ENCODE results near the gene HECW1. TPM values are rescaled to one million over a fixed set of nuclear protein-coding genes. Genes with fewer than 3 reads are reported as not detected.

Gene HECW1
- total and polyA plus RNA-seq, 5 donors from 2014 or later, result 0.11 to 0.68 (median 0.34) TPM; not detected in 1

DNA sequence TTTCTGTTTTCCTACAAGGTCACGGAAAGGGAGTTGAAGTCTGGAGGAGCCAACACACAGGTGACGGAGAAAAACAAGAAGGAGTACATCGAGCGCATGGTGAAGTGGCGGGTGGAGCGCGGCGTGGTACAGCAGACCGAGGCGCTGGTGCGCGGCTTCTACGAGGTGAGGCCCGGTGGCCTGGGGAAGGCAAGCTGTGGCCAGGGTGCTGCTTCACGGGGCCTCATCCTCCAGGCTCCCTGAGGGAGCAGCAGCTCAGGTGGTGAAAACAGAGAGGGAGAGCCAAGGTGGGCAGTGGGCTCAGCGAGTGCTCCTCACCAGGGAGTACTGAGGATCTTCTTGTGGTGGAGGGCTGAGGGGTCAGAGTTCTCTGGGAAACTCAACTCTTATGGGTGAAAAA lies 438.0 kb downstream of the HECW1 start:
- Histone ChIP-seq H3K4me1 (ENCODE audit: control insufficient read depth, insufficient read depth, low read length, poor library complexity, severe bottlenecking) (peaks cover 11% of the 10 kb centered on the region), H3K27me3 (ENCODE audit: control insufficient read depth, insufficient read depth, low read length) (peaks cover 4% of the 10 kb centered on the region), H3K9me3 (ENCODE audit: control insufficient read depth in 2 of 2, low read length in 2 of 2) (no peaks in the 10 kb centered on the region), H3K4me3 (ENCODE audit: low read depth, low read length) (no peak overlapping the region), H3K36me3 (ENCODE audit: control insufficient read depth, insufficient read depth, low read length) (no peaks in the 10 kb centered on the region), H3K27ac (ENCODE audit: insufficient read depth, low read length, poor library complexity, severe bottlenecking) (no peak overlapping the region)
- no peak for ATAC-seq (ENCODE audit: low read depth in 2 of 2)
- Mint-ChIP-seq H3K4me1 (peaks cover 5 to 16% (median 9%) of the 10 kb centered on the region in 4 donors), H3K27me3 (peaks cover 27% of the 10 kb centered on the region), H3K4me3 (no peak overlapping the region), H3K36me3 (peaks cover 4% of the 10 kb centered on the region), H3K9me3 (peaks cover 0 to 4% (median 2%) of the 10 kb centered on the region in 7 donors), H3K27ac (peak overlapping the region in 2 of 3 donors; percentile 3 to 39)
- no peak for DNase-seq

DNA sequence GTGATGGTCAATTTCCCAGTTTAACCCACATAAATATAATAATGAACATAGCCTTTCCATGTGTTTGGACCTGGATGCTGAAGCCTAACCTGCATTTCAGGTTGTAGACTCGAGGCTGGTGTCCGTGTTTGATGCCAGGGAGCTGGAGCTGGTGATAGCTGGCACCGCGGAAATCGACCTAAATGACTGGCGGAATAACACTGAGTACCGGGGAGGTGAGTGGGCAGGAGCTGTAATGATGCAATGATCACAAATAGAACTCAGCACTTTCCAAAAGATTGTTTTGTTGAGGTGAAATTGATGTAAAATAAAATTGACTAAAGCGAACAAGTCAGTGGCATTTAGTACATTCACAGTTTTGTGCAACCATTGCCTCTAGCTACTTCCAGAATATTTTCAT lies 439.7 kb downstream of the HECW1 start:
- Mint-ChIP-seq H3K27me3 (peaks cover 23% of the 10 kb centered on the region), H3K36me3 (peaks cover 4% of the 10 kb centered on the region), H3K4me3 (no peak overlapping the region), H3K9me3 (peaks cover 0 to 2% (median 0%) of the 10 kb centered on the region in 7 donors), H3K4me1 (peaks cover 5 to 16% (median 9%) of the 10 kb centered on the region in 4 donors), H3K27ac (no peak overlapping the region)
- ATAC-seq (ENCODE audit: low read depth in 2 of 2) (no peak), DNase-seq (no peak)
- Histone ChIP-seq H3K36me3 (ENCODE audit: control insufficient read depth, insufficient read depth, low read length) (no peaks in the 10 kb centered on the region), H3K9me3 (ENCODE audit: control insufficient read depth in 2 of 2, low read length in 2 of 2) (no peaks in the 10 kb centered on the region), H3K27ac (ENCODE audit: insufficient read depth, low read length, poor library complexity, severe bottlenecking) (no peak overlapping the region), H3K4me3 (ENCODE audit: low read depth, low read length) (no peak overlapping the region), H3K27me3 (ENCODE audit: control insufficient read depth, insufficient read depth, low read length) (peaks cover 2% of the 10 kb centered on the region), H3K4me1 (ENCODE audit: control insufficient read depth, insufficient read depth, low read length, poor library complexity, severe bottlenecking) (peaks cover 11% of the 10 kb centered on the region)

DNA sequence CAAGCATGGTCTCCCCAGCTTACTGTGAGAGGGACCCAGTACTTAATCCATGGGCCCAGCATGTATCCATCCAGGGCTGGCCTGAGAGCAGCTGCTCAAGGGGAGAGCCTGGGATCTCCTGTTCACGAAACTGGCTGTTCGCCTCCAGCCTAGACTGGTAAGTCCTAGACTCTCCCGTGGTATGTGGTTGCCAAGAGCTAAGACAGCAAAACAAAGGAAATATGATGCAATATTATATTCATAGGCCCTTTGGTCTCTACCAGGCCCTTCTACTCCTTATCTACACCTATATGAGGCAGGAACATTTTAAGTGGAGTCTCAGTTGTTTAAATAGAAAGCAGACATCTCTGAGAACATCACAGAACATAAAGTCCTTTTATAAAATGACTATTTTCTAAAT lies 441.6 kb downstream of the HECW1 start:
- H3K27ac Mint-ChIP-seq, result no peak overlapping the region
- no peaks in the 10 kb centered on the region for H3K9me3 ChIP-seq (ENCODE audit: control insufficient read depth in 2 of 2, low read length in 2 of 2)
- no peak overlapping the region for H3K4me3 Mint-ChIP-seq
- DNase-seq (no peak), ATAC-seq (ENCODE audit: low read depth in 2 of 2) (no peak)
- H3K4me1 Mint-ChIP-seq, result peaks cover 5 to 16% (median 9%) of the 10 kb centered on the region in 4 donors
- peaks cover 4% of the 10 kb centered on the region for H3K27me3 ChIP-seq (ENCODE audit: control insufficient read depth, insufficient read depth, low read length)
- peaks cover 4% of the 10 kb centered on the region for H3K36me3 Mint-ChIP-seq
- peaks cover 11% of the 10 kb centered on the region for H3K4me1 ChIP-seq (ENCODE audit: control insufficient read depth, insufficient read depth, low read length, poor library complexity, severe bottlenecking)
- H3K27me3 Mint-ChIP-seq, result peaks cover 33% of the 10 kb centered on the region
- no peak overlapping the region for H3K27ac ChIP-seq (ENCODE audit: insufficient read depth, low read length, poor library complexity, severe bottlenecking)
- H3K4me3 ChIP-seq (ENCODE audit: low read depth, low read length), result no peak overlapping the region
- peaks cover 0 to 2% (median 0%) of the 10 kb centered on the region in 7 donors for H3K9me3 Mint-ChIP-seq
- H3K36me3 ChIP-seq (ENCODE audit: control insufficient read depth, insufficient read depth, low read length), result no peaks in the 10 kb centered on the region

DNA sequence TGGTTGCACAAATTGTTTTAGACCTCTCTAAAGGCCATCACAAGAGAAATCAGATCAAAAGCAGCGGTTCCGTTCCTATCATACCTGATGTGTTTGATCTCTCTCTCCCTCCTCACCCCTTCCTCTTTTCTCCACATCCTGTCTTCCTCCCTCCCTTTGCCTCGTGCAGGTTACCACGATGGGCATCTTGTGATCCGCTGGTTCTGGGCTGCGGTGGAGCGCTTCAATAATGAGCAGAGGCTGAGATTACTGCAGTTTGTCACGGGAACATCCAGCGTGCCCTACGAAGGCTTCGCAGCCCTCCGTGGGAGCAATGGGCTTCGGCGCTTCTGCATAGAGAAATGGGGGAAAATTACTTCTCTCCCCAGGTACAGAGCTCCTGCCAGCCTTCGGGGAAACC lies 442.0 kb downstream of the HECW1 start:
- DNase-seq (peak in 1 of 3 donors; percentile 46), ATAC-seq (ENCODE audit: low read depth in 2 of 2) (no peak)
- Histone ChIP-seq H3K27ac (ENCODE audit: insufficient read depth, low read length, poor library complexity, severe bottlenecking) (no peak overlapping the region), H3K4me1 (ENCODE audit: control insufficient read depth, insufficient read depth, low read length, poor library complexity, severe bottlenecking) (peaks cover 11% of the 10 kb centered on the region), H3K9me3 (ENCODE audit: control insufficient read depth in 2 of 2, low read length in 2 of 2) (no peaks in the 10 kb centered on the region), H3K36me3 (ENCODE audit: control insufficient read depth, insufficient read depth, low read length) (no peaks in the 10 kb centered on the region), H3K4me3 (ENCODE audit: low read depth, low read length) (no peak overlapping the region), H3K27me3 (ENCODE audit: control insufficient read depth, insufficient read depth, low read length) (peaks cover 4% of the 10 kb centered on the region)
- peak overlapping the region in 1 of 4 donors; percentile 29 for H3K4me3 Mint-ChIP-seq
- H3K36me3 Mint-ChIP-seq, result peaks cover 4% of the 10 kb centered on the region
- no peak overlapping the region for H3K27ac Mint-ChIP-seq
- H3K4me1 Mint-ChIP-seq, result peaks cover 5 to 16% (median 9%) of the 10 kb centered on the region in 4 donors
- peaks cover 0 to 2% (median 0%) of the 10 kb centered on the region in 7 donors for H3K9me3 Mint-ChIP-seq
- peaks cover 33% of the 10 kb centered on the region for H3K27me3 Mint-ChIP-seq

DNA sequence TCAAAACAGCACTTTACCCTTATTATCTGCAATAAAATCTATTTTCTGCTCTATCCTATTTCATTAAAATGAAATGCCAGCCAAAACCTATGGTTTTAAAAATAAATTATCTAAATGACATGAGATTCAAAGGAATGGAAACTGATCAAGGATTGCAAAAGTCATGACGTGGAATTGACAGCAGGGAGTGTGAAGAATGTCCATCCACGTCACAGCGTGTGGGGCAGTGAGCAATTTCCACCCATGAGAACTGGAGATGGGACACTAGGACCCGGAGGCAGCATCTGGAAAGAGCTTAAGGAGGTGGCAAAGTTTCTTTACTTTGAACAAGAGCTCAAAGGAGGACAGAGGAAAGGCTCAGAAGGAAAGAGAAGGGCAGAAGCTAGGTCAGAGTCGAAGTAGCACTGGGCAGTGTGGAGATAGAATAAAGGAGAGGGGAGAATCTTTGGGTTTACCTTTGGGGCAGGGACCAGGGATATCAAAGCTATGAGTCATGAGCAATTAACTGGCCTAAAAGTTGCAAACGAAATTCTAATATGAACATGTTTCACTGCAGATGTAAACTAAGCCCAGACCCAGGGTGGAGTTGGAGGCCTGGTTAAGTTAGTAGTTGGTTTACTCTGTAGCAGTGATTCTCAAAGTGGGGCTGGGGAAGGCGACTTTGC lies 445.5 kb downstream of the HECW1 start:
- H3K9me3 ChIP-seq (ENCODE audit: control insufficient read depth in 2 of 2, low read length in 2 of 2), result peaks cover 0 to 3% of the 10 kb centered on the region in 2 experiments
- peaks cover 11% of the 10 kb centered on the region for H3K4me1 ChIP-seq (ENCODE audit: control insufficient read depth, insufficient read depth, low read length, poor library complexity, severe bottlenecking)
- H3K36me3 Mint-ChIP-seq, result peaks cover 4% of the 10 kb centered on the region
- no peak overlapping the region for H3K4me3 ChIP-seq (ENCODE audit: low read depth, low read length)
- H3K27ac ChIP-seq (ENCODE audit: insufficient read depth, low read length, poor library complexity, severe bottlenecking), result no peak overlapping the region
- peaks cover 15% of the 10 kb centered on the region for H3K27me3 ChIP-seq (ENCODE audit: control insufficient read depth, insufficient read depth, low read length)
- DNase-seq, result no peak
- peaks cover 5 to 16% (median 9%) of the 10 kb centered on the region in 4 donors for H3K4me1 Mint-ChIP-seq
- H3K9me3 Mint-ChIP-seq, result peaks cover 0 to 2% (median 0%) of the 10 kb centered on the region in 7 donors
- ATAC-seq (ENCODE audit: low read depth in 2 of 2), result no peak
- peaks cover 41% of the 10 kb centered on the region for H3K27me3 Mint-ChIP-seq
- no peaks in the 10 kb centered on the region for H3K36me3 ChIP-seq (ENCODE audit: control insufficient read depth, insufficient read depth, low read length)
- H3K27ac Mint-ChIP-seq, result peak overlapping the region in 1 of 3 donors; percentile 72
- H3K4me3 Mint-ChIP-seq, result no peak overlapping the region

DNA sequence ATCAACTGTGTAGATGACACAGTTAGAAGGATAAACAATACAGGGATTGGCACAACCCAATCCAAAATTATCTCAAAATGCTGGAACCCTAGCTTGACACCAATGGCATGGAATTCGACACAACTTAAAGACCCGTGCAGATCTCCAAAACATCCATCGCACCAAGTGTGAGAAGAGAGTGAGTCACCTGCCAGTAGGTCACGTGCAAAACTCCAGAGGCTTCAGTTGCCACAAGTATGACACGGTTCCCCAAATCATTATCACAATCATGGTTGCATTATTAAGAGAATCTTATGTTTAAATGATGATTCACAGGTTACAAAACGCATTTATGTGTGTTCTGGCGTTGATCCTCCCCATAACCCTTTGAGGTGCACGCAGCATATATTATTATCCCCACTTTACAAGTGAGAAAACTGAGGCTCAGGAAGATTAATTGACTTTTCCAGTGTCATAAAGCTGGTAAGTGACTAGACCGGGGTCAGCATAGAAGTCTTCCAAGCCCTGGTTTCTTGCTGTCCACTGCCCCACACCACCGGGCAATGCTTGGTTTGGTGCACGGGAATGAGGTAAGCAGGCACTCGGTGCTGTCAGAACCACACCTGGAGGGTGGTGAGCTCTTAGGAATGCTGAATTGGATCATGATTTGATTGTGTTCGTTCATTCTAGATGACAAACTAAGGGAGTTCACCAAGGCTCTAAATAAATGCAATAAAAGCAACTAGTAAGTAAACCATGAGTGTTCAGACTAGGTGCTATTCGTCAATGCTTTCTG lies 446.9 kb downstream of the HECW1 start:
- Mint-ChIP-seq H3K36me3 (no peaks in the 10 kb centered on the region), H3K27ac (no peak overlapping the region), H3K9me3 (peaks cover 0 to 2% (median 0%) of the 10 kb centered on the region in 7 donors), H3K4me3 (no peak overlapping the region), H3K27me3 (peaks cover 43% of the 10 kb centered on the region), H3K4me1 (peaks cover 1 to 7% (median 2%) of the 10 kb centered on the region in 4 donors)
- Histone ChIP-seq H3K9me3 (ENCODE audit: control insufficient read depth in 2 of 2, low read length in 2 of 2) (peaks cover 0 to 3% of the 10 kb centered on the region in 2 experiments), H3K36me3 (ENCODE audit: control insufficient read depth, insufficient read depth, low read length) (no peaks in the 10 kb centered on the region), H3K4me1 (ENCODE audit: control insufficient read depth, insufficient read depth, low read length, poor library complexity, severe bottlenecking) (peaks cover 3% of the 10 kb centered on the region), H3K27me3 (ENCODE audit: control insufficient read depth, insufficient read depth, low read length) (peaks cover 16% of the 10 kb centered on the region), H3K4me3 (ENCODE audit: low read depth, low read length) (no peak overlapping the region), H3K27ac (ENCODE audit: insufficient read depth, low read length, poor library complexity, severe bottlenecking) (no peak overlapping the region)
- DNase-seq (no peak), ATAC-seq (ENCODE audit: low read depth in 2 of 2) (no peak)

DNA sequence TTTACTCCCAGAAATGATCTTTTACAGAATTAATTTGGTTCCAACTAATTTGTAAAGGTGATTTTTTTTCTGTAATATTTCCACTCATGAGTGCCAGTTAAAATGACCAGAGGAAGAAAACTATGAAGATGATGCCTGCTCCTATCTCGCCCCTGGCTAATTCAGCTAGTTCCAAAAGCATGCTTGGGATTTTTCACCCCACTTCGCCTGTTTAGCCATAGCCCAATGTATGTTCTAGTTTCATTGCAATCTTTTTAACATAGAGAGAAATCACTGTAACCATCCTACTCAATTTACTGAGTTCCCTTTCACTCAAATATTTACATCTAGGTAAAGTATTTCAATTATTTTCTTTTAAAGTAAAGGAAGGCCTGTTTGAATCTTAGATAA lies 447.5 kb downstream of the HECW1 start:
- ATAC-seq (ENCODE audit: low read depth in 2 of 2) (no peak), DNase-seq (no peak)
- Mint-ChIP-seq H3K27me3 (peaks cover 43% of the 10 kb centered on the region), H3K4me3 (no peak overlapping the region), H3K9me3 (peaks cover 0 to 3% (median 0%) of the 10 kb centered on the region in 7 donors), H3K36me3 (no peaks in the 10 kb centered on the region), H3K27ac (no peak overlapping the region), H3K4me1 (peaks cover 0 to 1% (median 0%) of the 10 kb centered on the region in 4 donors)
- H3K27me3 ChIP-seq (ENCODE audit: control insufficient read depth, insufficient read depth, low read length), result peaks cover 16% of the 10 kb centered on the region
- H3K36me3 ChIP-seq (ENCODE audit: control insufficient read depth, insufficient read depth, low read length), result no peaks in the 10 kb centered on the region
- no peaks in the 10 kb centered on the region for H3K4me1 ChIP-seq (ENCODE audit: control insufficient read depth, insufficient read depth, low read length, poor library complexity, severe bottlenecking)
- H3K27ac ChIP-seq (ENCODE audit: insufficient read depth, low read length, poor library complexity, severe bottlenecking), result no peak overlapping the region
- no peak overlapping the region for H3K4me3 ChIP-seq (ENCODE audit: low read depth, low read length)
- peaks cover 0 to 3% of the 10 kb centered on the region in 2 experiments for H3K9me3 ChIP-seq (ENCODE audit: control insufficient read depth in 2 of 2, low read length in 2 of 2)
